K562 (cell line): Measurements from ENCODE around the gene GET3. TPM values are rescaled to one million over a fixed set of nuclear protein-coding genes. Genes with fewer than 3 reads are reported as not detected.

Source experiments
- BCOR ChIP-seq: fragments of 450-650 bp; IDR thresholded peaks from 2 replicates; pipeline ENCODE4 v1.6.1; 2016
- NBN ChIP-seq: fragments of 450-650 bp; IDR thresholded peaks from 2 replicates; pipeline ENCODE4 v1.6.1; 2016; ENCODE audit warnings: low read depth, mild to moderate bottlenecking
- RCOR1 ChIP-seq, 2 experiments: IDR thresholded peaks; 2 replicates each; pipeline ENCODE4 v1.6.1; 2012; ENCODE audit warnings: low read depth in 2 of 2, low read length in 2 of 2, borderline replicate concordance in 1 of 2, improper control_type of control experiment in 1 of 2
- ZC3H4 ChIP-seq: sonication (generic); formaldehyde crosslinking; IDR thresholded peaks from 2 replicates; pipeline ENCODE4 v1.9.0; 2021; ENCODE audit warnings: missing genetic modification reagents, borderline replicate concordance
- ZNF75A ChIP-seq: fragments of 450-650 bp; formaldehyde crosslinking; IDR thresholded peaks from 2 replicates; pipeline ENCODE4 v1.4.0; 2020; ENCODE audit warnings: mild to moderate bottlenecking
- polyA plus RNA-seq, 8 experiments: library from polyadenylated mRNA; depleted of rRNA in 4 of 8; stranded (reverse) in 5 of 8; unstranded in 3 of 8; fragments of >200 nt; fragmentation: Nextera tagmentation in 2 of 8; fragmentation: Illumina TruSeq in 1 of 8; extraction: Ambion mirVana in 2 of 8; extraction: Trizol in 1 of 8; gene quantifications; 2 replicates each; pipeline versions ENCODE4 v1.2.1 to v1.2.3, GENCODE V29; 2011 to 2014; ENCODE audit warnings: inconsistent platforms in 1 of 8, missing spikeins in 1 of 8
- total RNA-seq, 7 experiments: library from RNA; depleted of rRNA in 6 of 7; stranded (reverse); fragments of >200 nt in 6 of 7; fragmentation: Illumina TruSeq in 2 of 7; extraction: Trizol in 2 of 7; gene quantifications; 2 replicates each; pipeline versions ENCODE4 v1.2.1 to v1.2.3, GENCODE V29; 2011 to 2021; ENCODE audit warnings: low replicate concordance in 1 of 7
- TF ChIP-seq, protein P1 (sequence below), 2 experiments: fragments of 450-650 bp; formaldehyde crosslinking in 1 of 2; IDR thresholded peaks; 2 replicates each; pipeline versions ENCODE4 v1.4.0 to v1.6.1; 2014 to 2020; ENCODE audit warnings: mild to moderate bottlenecking in 2 of 2, borderline replicate concordance in 1 of 2, low read depth in 1 of 2
- TF ChIP-seq, protein P2 (sequence below), 2 experiments: IDR thresholded peaks in 1 of 2; conservative IDR thresholded peaks in 1 of 2; 2 replicates each; pipeline ENCODE4 v1.6.1; 2016; ENCODE audit warnings: low read depth in 2 of 2, mild to moderate bottlenecking in 1 of 2, missing compliant biosample characterization in 1 of 2, missing genetic modification characterization in 1 of 2, moderate library complexity in 1 of 2
- TF ChIP-seq, protein P3 (sequence below): sonication (generic); formaldehyde crosslinking; IDR thresholded peaks from 2 replicates; pipeline ENCODE4 v1.5.0; 2020; ENCODE audit warnings: missing genetic modification reagents
- TF ChIP-seq, protein P4 (sequence below): fragments of 450-650 bp; IDR thresholded peaks from 2 replicates; pipeline ENCODE4 v1.6.1; 2016; ENCODE audit warnings: missing biosample characterization, missing genetic modification characterization
- TF ChIP-seq, protein P5 (sequence below): fragments of 250-450 bp; sonication (Bioruptor Pico); IDR thresholded peaks from 2 replicates; pipeline ENCODE4 v1.8.0; 2022; ENCODE audit warnings: moderate library complexity, mild to moderate bottlenecking, inconsistent platforms

GET3 gene
- total and polyA plus RNA-seq, 9 of the 15 experiments (the other 6 are each of a cell fraction or from before 2014, with no cell fraction given), result 8.3 to 83.5 (median 51.8) TPM

DNA sequence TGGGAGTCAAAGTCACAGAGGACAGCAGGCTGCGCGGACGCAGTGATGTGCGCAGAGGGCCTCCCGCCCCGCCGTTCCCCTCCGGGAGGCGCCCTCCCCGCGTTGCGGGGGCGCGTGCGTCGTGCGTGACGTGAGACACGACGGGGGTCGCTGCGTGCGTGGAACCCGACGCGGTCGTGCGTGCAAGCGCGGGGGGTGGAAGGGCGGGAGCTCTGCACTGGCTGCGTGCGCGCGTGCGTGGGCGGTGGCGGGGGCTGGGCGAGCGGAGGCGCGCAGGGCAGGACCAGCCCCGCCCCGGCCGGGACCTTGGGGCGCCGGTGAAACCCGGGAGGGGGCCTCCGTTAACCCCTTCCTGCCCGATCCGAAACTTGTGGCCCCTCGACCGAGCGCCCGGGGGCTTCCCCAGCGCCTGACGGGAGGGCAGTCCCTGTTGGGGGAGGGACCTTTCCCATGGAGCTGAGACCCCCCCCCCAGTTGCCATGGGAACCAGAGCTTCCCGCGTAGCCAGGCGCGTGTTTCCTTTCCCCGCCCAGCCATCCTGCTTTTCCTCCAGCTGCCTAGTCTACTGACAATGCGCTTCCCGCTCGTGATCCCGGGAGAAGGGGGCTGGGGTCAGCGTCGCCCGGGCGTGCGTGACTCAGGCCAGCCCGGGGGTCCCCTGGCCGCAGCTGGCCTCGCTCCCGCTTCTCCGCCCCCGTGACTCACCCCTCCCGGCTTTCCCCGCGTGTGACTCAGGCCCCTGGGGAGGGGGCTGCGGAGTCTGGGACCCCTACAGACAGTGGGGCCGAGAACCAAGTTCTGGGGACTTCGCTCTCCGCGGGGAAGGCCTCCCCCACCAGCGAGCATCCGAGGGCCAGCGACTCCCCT lies 45.4 kb downstream of the GET3 start (continued):
- TF ChIP-seq, protein P1, sequence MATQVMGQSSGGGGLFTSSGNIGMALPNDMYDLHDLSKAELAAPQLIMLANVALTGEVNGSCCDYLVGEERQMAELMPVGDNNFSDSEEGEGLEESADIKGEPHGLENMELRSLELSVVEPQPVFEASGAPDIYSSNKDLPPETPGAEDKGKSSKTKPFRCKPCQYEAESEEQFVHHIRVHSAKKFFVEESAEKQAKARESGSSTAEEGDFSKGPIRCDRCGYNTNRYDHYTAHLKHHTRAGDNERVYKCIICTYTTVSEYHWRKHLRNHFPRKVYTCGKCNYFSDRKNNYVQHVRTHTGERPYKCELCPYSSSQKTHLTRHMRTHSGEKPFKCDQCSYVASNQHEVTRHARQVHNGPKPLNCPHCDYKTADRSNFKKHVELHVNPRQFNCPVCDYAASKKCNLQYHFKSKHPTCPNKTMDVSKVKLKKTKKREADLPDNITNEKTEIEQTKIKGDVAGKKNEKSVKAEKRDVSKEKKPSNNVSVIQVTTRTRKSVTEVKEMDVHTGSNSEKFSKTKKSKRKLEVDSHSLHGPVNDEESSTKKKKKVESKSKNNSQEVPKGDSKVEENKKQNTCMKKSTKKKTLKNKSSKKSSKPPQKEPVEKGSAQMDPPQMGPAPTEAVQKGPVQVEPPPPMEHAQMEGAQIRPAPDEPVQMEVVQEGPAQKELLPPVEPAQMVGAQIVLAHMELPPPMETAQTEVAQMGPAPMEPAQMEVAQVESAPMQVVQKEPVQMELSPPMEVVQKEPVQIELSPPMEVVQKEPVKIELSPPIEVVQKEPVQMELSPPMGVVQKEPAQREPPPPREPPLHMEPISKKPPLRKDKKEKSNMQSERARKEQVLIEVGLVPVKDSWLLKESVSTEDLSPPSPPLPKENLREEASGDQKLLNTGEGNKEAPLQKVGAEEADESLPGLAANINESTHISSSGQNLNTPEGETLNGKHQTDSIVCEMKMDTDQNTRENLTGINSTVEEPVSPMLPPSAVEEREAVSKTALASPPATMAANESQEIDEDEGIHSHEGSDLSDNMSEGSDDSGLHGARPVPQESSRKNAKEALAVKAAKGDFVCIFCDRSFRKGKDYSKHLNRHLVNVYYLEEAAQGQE (IDR thresholded peaks at IDR 0.05; ENCODE audit: borderline replicate concordance), result peak; percentile 30; the same call in 1 of the 2 replicates
- TF ChIP-seq, protein P1 (CRISPR knock-in tag; IDR thresholded peaks at IDR 0.05; ENCODE audit: low read depth), result no peak; the same call in 1 of the 2 replicates
- TF ChIP-seq ZNF75A (no peak), RCOR1 (IDR thresholded peaks at IDR 0.05; ENCODE audit: borderline replicate concordance in 1 of 2, low read depth in 2 of 2, low read length in 2 of 2) (peak in 1 of 2 experiments; percentile 67; a peak in 2 of 4 replicates), ZC3H4 (CRISPR knock-in tag) (no peak), BCOR (no peak), NBN (0 out of 2 replicates have a peak, but pooled peaks have one; percentile 19)
- TF ChIP-seq, protein P2, sequence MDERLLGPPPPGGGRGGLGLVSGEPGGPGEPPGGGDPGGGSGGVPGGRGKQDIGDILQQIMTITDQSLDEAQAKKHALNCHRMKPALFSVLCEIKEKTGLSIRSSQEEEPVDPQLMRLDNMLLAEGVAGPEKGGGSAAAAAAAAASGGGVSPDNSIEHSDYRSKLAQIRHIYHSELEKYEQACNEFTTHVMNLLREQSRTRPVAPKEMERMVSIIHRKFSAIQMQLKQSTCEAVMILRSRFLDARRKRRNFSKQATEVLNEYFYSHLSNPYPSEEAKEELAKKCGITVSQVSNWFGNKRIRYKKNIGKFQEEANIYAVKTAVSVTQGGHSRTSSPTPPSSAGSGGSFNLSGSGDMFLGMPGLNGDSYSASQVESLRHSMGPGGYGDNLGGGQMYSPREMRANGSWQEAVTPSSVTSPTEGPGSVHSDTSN (CRISPR knock-in tag; IDR thresholded peaks at IDR 0.05; ENCODE audit: low read depth), result no peak
- TF ChIP-seq, protein P2 (tag; conservative IDR thresholded peaks at IDR 0.05; ENCODE audit: low read depth), result no peak
- TF ChIP-seq, protein P3, sequence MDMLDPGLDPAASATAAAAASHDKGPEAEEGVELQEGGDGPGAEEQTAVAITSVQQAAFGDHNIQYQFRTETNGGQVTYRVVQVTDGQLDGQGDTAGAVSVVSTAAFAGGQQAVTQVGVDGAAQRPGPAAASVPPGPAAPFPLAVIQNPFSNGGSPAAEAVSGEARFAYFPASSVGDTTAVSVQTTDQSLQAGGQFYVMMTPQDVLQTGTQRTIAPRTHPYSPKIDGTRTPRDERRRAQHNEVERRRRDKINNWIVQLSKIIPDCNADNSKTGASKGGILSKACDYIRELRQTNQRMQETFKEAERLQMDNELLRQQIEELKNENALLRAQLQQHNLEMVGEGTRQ (CRISPR knock-in tag), result no peak
- TF ChIP-seq, protein P4, sequence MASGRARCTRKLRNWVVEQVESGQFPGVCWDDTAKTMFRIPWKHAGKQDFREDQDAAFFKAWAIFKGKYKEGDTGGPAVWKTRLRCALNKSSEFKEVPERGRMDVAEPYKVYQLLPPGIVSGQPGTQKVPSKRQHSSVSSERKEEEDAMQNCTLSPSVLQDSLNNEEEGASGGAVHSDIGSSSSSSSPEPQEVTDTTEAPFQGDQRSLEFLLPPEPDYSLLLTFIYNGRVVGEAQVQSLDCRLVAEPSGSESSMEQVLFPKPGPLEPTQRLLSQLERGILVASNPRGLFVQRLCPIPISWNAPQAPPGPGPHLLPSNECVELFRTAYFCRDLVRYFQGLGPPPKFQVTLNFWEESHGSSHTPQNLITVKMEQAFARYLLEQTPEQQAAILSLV (tag), result no peak
- TF ChIP-seq, protein P5, sequence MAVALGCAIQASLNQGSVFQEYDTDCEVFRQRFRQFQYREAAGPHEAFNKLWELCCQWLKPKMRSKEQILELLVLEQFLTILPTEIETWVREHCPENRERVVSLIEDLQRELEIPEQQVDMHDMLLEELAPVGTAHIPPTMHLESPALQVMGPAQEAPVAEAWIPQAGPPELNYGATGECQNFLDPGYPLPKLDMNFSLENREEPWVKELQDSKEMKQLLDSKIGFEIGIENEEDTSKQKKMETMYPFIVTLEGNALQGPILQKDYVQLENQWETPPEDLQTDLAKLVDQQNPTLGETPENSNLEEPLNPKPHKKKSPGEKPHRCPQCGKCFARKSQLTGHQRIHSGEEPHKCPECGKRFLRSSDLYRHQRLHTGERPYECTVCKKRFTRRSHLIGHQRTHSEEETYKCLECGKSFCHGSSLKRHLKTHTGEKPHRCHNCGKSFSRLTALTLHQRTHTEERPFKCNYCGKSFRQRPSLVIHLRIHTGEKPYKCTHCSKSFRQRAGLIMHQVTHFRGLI (CRISPR knock-in tag), result no peak
